GM21526 (cell line): ENCODE data around the gene SYNGR2.

Experiments
- ATAC-seq: cut with Tn5 transposase; IDR thresholded peaks from one replicate; pipeline ENCODE4 v1.9.1; 2021; ENCODE audit warnings: moderate library complexity; ENCODE audit not compliant: unreplicated experiment, low FRiP score

SYNGR2 gene

GRCh38 chr17:78168242-78168902 lies at the start of gene SYNGR2:
TSS of gene SYNGR2 (plus strand) at chr17:78168581. CDS start at chr17:78168617, 36 bp downstream.
- ATAC-seq, result peak; percentile 43

DNA sequence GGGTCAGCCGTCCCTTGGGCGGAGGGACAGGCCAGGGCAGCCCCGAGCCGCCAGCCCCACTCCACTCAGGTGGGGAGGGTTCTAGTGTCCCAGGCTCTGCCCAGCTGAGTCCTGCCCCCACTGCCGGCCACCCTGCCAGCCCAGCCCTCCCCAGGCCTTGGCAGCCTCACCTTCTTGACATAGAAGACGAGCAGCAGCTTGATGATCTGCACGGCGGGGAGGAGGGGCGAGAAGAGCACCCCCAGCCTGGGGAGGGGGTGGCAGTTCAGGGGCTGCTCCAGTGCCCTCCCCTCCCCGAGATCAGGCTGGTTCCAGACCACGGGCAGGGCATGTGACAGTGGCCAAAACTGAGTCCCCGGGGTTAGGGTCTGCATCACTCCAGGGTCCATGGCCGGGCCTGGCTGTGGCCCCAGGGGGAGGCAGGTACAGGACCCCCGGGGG lies 49.6 kb upstream of the SYNGR2 start:
- ATAC-seq, result no peak

DNA sequence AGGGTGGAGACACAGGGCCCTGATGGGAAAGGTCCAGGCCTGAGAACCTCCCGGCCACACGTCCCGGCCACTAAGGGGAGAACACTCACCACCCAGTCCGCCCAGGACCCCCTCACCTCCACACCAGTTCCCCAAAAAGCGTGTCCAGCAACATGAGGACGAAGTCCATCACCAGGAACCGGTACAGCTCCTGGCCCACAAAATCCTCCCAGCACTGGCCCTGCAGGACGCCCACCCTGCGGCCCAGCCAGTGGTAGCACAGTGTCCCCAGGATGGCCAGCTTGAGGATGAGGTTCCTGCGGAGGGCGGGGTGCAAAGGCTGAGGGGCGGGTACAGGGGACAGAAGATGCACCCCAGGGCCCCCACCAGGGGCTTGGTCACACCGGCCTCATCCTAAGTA lies 47.8 kb upstream of the SYNGR2 start:
- no peak for ATAC-seq

DNA sequence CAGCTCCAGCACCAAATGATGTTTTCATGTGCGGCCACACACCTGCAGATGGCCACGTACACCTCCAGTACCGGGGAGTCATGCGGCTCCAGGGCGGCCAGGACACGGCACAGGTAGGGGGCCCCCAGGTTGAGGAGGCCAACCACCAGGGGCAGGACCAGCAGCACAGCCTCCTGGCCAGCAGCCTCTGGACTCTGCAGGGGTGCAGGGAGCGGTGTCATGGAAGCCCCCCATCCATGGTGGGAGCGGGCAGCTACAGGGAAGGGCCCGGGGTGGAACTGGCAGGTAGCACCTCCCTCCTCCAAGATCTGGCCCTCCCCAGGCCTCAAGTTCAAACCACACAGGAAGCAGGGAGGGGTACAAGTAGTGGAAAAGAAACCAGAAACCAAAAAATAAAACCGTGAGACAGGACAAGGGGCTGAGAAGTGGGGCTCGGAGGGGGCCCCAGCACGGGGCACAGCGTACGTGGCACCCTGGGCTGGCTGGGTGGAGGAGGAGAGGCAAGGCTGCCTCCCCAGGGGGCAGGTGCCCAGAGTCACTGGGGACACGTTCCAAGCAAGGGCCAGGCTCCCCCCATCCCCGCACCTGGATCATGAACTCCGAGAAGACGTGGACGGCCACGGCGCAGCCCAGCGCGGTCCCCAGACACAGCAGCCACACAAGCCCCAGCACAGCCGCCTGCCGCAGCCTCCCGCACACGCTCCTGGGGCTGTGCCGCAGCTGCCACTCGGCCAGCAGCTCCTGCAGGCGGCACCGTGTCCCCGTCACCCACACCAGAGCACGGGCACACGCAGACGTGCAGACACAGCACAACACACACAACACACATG lies 47.2 kb upstream of the SYNGR2 start:
- ATAC-seq, result no peak

DNA sequence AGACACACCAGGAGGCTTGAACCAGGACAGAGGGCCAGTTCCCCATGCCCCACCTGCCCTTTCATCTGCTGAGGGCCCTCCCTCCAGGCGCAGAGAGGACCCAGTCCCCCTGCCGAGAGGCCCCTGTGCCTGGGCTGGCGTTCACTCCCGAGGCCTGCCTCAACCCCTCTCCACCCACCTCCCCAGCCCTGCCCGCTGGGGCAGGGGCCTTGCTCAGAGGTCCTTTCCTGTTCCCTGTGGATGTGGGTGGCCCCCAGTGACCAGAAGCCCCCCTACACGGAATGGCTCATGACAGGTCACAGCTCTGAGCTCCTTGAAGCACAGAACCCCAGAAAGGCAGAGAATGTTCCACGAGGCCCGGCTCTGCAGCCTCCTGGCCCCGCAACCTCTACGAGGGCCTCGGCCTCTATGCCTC lies 46.6 kb upstream of the SYNGR2 start:
- ATAC-seq, result no peak

DNA sequence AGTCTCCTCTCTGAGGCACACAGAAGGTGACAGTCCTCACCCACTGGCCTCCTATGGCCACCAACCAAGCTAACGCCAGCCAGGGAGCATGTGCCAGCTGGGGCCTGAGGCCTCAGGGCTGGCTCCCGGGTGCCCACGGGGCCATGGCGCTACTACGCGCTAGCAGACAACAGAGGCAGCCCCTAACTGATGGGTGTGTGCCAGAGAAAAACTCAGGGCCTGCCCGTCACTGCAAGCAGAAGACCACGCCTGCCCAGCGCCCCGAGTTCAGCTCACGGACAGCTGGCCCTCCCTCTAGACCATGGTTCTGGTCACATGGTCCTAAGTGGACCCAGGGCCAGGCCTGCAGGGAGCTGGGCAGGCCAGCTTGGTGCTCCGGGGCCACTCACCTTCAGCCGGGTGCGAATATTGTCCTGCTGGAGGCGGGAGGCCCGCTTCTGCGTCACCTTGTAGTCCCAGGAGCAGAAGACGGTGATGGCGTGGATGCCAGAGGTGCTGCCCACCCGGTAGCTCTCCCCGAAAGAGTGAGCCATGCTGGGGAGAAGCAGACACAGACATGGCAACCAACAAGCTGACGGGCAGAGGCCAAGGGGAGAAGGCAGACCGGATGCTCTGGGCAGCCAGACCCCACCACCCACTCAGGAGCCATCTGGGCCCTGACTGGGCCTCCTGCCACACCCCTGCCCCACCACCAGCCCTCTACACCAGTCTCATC lies 46.0 kb upstream of the SYNGR2 start:
- ATAC-seq, result no peak

DNA sequence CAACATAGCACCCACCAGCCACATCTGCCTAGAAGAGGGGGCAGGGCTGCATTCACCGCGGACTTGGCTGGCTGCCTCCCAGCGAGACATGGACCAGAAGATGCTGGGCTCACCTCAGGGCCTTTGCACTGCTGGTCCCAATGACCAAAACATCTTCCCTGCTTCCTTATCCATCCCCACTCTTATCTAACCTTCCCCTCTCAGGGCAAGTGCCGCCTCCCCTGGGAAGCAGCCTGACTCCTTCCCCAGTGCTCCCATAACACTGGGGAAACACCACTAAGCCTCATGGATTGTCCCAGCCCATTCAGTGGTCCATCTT lies 45.5 kb upstream of the SYNGR2 start:
- no peak for ATAC-seq

DNA sequence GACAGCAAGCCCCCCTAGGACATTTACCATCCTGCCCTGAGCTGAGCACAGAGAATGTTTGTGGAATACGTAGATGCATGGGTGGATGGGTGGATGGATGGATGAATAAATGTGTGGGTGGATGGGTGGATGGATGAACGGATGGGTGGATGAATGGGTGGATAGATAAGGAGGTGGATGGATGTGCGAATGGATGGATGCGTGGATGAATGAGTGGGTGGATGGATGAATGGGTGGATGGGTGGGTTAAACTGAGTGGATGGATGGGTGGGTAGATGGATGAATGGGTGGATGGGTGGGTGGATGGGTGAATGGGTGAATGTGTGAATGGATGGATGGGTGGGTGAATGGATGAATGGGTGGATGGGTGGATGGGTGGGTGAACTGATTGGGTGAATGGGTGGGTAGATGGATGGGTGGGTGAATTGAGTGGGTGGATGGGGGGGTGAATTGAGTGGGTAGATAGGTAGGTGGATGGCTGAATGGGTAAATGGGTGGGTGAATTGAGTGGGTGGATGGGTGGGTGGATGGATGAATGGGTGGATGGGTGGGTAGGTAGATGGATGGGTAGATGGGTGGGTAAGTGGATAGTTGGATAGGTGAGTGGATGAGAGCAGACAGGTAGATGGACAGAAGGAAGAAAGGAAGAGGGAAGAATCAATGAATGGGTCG lies 45.0 kb upstream of the SYNGR2 start:
- no peak for ATAC-seq

- no peak for ATAC-seq
Measured at GRCh38 chr17:78124081-78124835, 44.1 kb upstream of the SYNGR2 start.

DNA sequence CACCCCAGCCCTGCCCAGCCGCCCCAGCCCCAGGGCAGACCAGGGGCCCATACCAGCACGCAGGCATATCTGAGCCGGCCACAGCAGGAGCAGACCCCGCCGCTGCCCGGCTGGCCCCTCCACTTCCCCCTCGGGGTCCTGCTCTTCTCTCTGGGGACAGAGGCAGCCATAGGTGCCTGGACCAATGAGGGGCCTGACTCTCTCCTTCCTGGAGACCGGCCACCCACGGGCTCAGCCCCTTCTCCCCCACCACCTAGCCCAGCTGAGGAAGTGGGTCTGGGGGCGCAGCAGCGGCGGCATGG lies 43.6 kb upstream of the SYNGR2 start:
- no peak for ATAC-seq

- ATAC-seq, result no peak
Measured at GRCh38 chr17:78125138-78125913, 43.1 kb upstream of the SYNGR2 start.

DNA sequence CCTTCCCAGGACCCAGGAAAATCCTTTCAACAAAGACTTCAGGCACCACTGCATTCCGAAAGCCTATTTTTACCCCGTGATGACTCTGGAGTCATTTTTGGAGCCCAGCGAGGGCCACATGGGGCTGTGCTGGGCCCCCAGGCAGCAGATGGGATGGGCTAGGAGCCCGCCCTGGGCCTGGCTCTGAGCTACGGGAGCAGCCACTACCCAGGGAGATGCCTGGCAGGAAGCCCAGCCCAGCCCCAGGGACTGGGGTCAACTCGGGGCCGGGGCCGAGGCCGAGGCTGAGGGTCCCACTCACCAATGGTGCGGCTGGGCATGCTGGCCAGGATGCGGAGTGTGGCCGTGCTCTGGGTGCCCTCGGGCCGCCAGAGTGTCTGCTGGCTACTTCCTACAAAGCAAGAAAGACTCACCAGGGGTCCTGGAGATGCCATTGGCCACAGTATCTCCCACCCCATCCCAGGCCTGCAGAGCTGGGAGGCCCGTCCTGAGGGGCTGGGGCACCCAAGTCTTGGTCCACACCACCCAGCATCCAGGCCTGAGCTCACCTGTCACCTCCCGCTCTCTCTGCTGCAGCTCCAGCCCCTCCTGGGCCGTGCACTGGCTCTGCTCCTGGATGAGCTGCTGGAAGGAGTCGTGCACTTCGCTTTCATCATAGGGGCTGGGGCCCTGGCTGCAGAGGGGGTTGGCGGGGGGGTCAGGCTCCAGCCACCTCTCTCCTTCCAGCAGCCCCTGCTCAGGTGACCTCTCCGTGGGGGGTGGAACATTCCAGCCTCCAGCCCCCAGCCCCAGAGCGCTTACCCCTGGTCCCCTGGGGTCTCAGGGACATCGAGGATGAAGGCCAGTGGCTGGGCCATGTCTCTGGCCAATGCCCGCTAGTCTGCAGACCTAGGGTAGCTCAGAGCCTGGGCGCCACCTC lies 42.1 kb upstream of the SYNGR2 start:
- ATAC-seq, result no peak

DNA sequence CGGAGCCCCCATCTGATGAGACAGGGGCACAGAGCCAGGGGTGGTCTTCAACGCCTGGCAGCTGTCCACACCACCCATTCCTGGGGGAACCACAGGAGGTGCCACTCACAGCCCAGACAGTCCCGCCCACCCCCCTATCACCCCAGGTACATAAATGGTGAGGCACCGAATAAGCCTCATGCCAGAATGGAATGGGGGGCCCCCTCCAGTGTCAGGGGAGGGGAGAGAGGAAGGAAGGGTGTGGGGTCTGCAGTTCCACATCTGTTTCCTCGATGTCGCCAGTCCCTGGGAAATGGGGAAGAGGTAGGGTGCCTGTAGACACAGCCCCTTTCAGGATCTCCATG lies 41.5 kb upstream of the SYNGR2 start:
- ATAC-seq, result no peak

- no peak for ATAC-seq
Measured at GRCh38 chr17:78127239-78127887, 41.0 kb upstream of the SYNGR2 start.

- ATAC-seq, result no peak
Measured at GRCh38 chr17:78127888-78128550, 40.4 kb upstream of the SYNGR2 start.

GRCh38 chr17:78128551-78129350 lies 39.6 kb upstream of the SYNGR2 start, which contains the start of gene TMC6:
TSS of gene TMC6 (minus strand) at chr17:78128755. CDS start at chr17:78126832, 1,923 bp downstream.
- ATAC-seq, result no peak
